ENCODE data around the gene MEOX2. TPM values are rescaled to one million over a fixed set of nuclear protein-coding genes. Genes with fewer than 3 reads are reported as not detected.

The MEOX2 gene
- total and polyA plus RNA-seq, 2 of the 13 experiments (the other 11 are each of a cell fraction or from before 2014, with no cell fraction given), result not detected

DNA sequence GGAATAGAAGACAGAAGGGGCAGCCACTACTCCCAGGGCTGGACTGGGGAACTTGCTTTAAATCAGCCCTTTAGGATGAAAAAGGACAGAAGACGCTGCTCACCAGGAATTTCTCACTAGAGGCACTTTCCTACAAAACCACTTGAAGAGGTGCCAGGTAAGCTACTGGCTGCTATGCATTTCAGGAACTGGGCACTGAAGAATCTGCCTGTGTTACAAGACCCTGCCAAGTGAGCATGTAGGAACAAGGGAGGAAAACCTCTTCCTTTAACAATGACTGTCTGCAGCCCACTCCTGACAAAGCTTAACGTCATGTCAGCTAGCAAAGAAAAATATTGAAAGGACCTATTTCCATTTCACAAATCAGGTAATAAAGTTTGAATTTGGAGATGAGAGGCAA lies 118.8 kb downstream of the MEOX2 start (continued):
- TF ChIP-seq ETS1 (CRISPR knock-in tag; IDR thresholded peaks at IDR 0.05) (no peak), ELF3 (CRISPR knock-in tag; IDR thresholded peaks at IDR 0.05) (no peak), XRCC5 (optimal IDR thresholded peaks at IDR 0.05; ENCODE audit: low read length) (no peak), ZNF383 (CRISPR knock-in tag; IDR thresholded peaks at IDR 0.05; ENCODE audit: borderline replicate concordance) (no peak), CSRNP1 (CRISPR knock-in tag; IDR thresholded peaks at IDR 0.05) (no peak)
- TF ChIP-seq, protein P1, sequence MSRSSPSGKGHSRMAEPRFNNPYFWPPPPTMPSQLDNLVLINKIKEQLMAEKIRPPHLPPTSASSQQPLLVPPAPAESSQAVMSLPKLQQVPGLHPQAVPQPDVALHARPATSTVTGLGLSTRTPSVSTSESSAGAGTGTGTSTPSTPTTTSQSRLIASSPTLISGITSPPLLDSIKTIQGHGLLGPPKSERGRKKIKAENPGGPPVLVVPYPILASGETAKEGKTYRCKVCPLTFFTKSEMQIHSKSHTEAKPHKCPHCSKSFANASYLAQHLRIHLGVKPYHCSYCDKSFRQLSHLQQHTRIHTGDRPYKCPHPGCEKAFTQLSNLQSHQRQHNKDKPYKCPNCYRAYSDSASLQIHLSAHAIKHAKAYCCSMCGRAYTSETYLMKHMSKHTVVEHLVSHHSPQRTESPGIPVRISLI (CRISPR knock-in tag; IDR thresholded peaks at IDR 0.05; ENCODE audit: borderline replicate concordance), result no peak

DNA sequence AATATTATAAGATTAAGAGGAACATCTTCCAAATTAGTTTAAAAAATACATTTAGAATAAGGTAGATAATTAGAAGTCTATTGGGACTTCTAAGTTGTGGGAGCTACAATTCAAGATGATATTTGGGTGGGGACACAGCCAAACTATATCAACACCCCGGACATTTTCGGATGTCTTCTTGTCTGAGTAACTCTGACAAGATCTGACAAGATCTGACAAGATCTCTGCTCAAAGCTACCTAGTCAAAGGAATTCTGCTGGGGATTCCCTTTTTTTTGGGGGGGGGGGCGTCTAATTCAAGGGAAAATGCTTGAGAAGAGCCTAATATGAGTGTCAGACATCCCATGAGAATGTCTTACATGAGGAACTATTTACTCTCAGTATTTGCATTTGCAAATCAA lies 119.4 kb downstream of the MEOX2 start:
- Histone ChIP-seq H3K27me3 (ENCODE audit: control insufficient read depth in 1 of 2, insufficient read depth in 2 of 2, low read length in 2 of 2) (no peaks in the 10 kb centered on the region), H3K4me3 (replicated peaks in 1 of 3; ENCODE audit: insufficient read depth in 1 of 3, low read depth in 2 of 3, low read length in 3 of 3) (no peak overlapping the region), H3K79me2 (ENCODE audit: insufficient read depth, low read length) (no peaks in the 10 kb centered on the region), H2AFZ (ENCODE audit: low read length) (no peak overlapping the region), H3K4me1 (ENCODE audit: insufficient read depth, low read length) (no peaks in the 10 kb centered on the region), H3K9ac (ENCODE audit: insufficient read depth, low read depth, low read length) (no peak overlapping the region), H3K9me3 (ENCODE audit: low read length) (peaks cover 62% of the 10 kb centered on the region), H3K27ac (ENCODE audit: extremely low read length, insufficient read depth, low read length) (no peak overlapping the region), H4K20me1 (ENCODE audit: insufficient read depth, low read length) (no peaks in the 10 kb centered on the region), H3K36me3 (replicated peaks in 1 of 2; ENCODE audit: control insufficient read depth in 1 of 2, insufficient read depth in 2 of 2, low read length in 2 of 2) (no peaks in the 10 kb centered on the region), H3K4me2 (ENCODE audit: low read depth, low read length) (no peak overlapping the region)
- CTCF ChIA-PET (ENCODE audit: low intra/inter-chr PET ratio, low total read pairs), result no interaction called here
- intact Hi-C loops (cut with micrococcal nuclease; ENCODE audit: unreplicated experiment) (loop anchor here (10.0 kb wide), 1 partner anchor 58 kb away; no protein-coding TSS in a partner anchor), in situ Hi-C loops (cut with HindIII; ENCODE audit: extremely low pct_ligation_motif_present, low pct_unique_long_range_greater_than_20kb) (no loop called here)
- no TSS peak for BruUV-seq (replicated peaks)
- POLR2A ChIA-PET, result no interaction called here
- no peak for DNase-seq (ENCODE audit: low spot score)
- no peak for FAIRE-seq
- WGBS (ENCODE audit: low lambda C conversion rate), result 74% methylated on average over 2 of the region's 3 CpGs
- ATAC-seq, result no peak
- TF ChIP-seq ZNF781 (CRISPR knock-in tag; IDR thresholded peaks at IDR 0.05; ENCODE audit: borderline replicate concordance, not compliant biosample characterization) (no peak), MED8 (CRISPR knock-in tag; IDR thresholded peaks at IDR 0.05; ENCODE audit: insufficient replicate concordance) (no peak), ISL2 (CRISPR knock-in tag; IDR thresholded peaks at IDR 0.05) (no peak), DNMT1 (CRISPR knock-in tag; IDR thresholded peaks at IDR 0.05) (no peak), ASH2L (IDR thresholded peaks at IDR 0.05; ENCODE audit: insufficient read length, low read depth, low read length) (no peak), ZNF451 (CRISPR knock-in tag; IDR thresholded peaks at IDR 0.05) (no peak), ZNF460 (CRISPR knock-in tag; IDR thresholded peaks at IDR 0.05; ENCODE audit: borderline replicate concordance) (no peak), ZNF142 (CRISPR knock-in tag; IDR thresholded peaks at IDR 0.05) (no peak)
